PC-9 (cell line): ENCODE data around the gene VPS8. TPM values are rescaled to one million over a fixed set of nuclear protein-coding genes. Genes with fewer than 3 reads are reported as not detected.

Experiments
- BruUV-seq: library from RNA; stranded (reverse); fragments of 400-500 nt; replicated peaks from 2 replicates; lab custom pipeline; 2021; lab: Mats Ljungman, UMichigan
- CTCF ChIA-PET: fragments of 300-600 bp; sonication (Branson Sonifier 250); formaldehyde crosslinking; loops from one replicate; lab custom pipeline; 2022; ENCODE audit warnings: antibody characterized with exemption; lab: Charles Lee
- POLR2A ChIA-PET: fragments of 300-600 bp; sonication (Branson Sonifier 250); formaldehyde crosslinking; loops from one replicate; lab custom pipeline; 2022; ENCODE audit warnings: antibody characterized with exemption; ENCODE audit not compliant: unreplicated experiment; lab: Charles Lee
- DNase-seq, 2 experiments: peaks; one replicate each; pipeline versions ENCODE4 v3.0.0 to v3.0.0-alpha.2; 2015 to 2022; ENCODE audit warnings: mixed read lengths in 1 of 2
- H2AFZ ChIP-seq: fragments of 200-600 bp; sonication (generic); 2 replicates; pipeline ENCODE4 v1.8.1; 2017; ENCODE audit warnings: antibody characterized with exemption
- H3F3A ChIP-seq: fragments of 200-600 bp; sonication (generic); 2 replicates; pipeline ENCODE4 v1.8.1; 2017; ENCODE audit warnings: antibody characterized with exemption, mild to moderate bottlenecking, low read depth; ENCODE audit not compliant: insufficient read depth
- H3K27ac ChIP-seq: fragments of 200-600 bp; sonication (generic); 2 replicates; pipeline ENCODE4 v1.6.1; 2016; ENCODE audit warnings: mixed run types
- H3K27me3 ChIP-seq: fragments of 200-600 bp; sonication (generic); 2 replicates; pipeline ENCODE4 v1.6.1; 2016; ENCODE audit warnings: low read depth, mixed run types; ENCODE audit not compliant: insufficient read depth
- H3K36me3 ChIP-seq: fragments of 200-600 bp; sonication (generic); 2 replicates; pipeline ENCODE4 v1.6.1; 2016; ENCODE audit warnings: low read depth, mixed run types
- H3K4me1 ChIP-seq: fragments of 200-600 bp; sonication (generic); replicated peaks from 2 replicates; pipeline ENCODE4 v1.6.1; 2016; ENCODE audit warnings: mixed run types; ENCODE audit not compliant: insufficient read depth
- H3K4me2 ChIP-seq: fragments of 200-600 bp; sonication (generic); 2 replicates; pipeline ENCODE4 v1.6.1; 2017; ENCODE audit warnings: mixed run types
- H3K4me3 ChIP-seq: fragments of 200-600 bp; sonication (generic); 2 replicates; pipeline ENCODE4 v1.6.1; 2016; ENCODE audit warnings: mixed run types
- H3K79me2 ChIP-seq: fragments of 200-600 bp; sonication (generic); 2 replicates; pipeline ENCODE4 v1.6.1; 2017; ENCODE audit warnings: low read depth, mixed run types
- H3K9me2 ChIP-seq: fragments of 200-600 bp; sonication (generic); 2 replicates; pipeline ENCODE4 v1.8.1; 2017; ENCODE audit warnings: mild to moderate bottlenecking; ENCODE audit not compliant: insufficient read depth
- H3K9me3 ChIP-seq: fragments of 200-600 bp; sonication (generic); 2 replicates; pipeline ENCODE4 v1.8.1; 2016; ENCODE audit warnings: low read depth; ENCODE audit not compliant: insufficient read depth
- H4K20me1 ChIP-seq: fragments of 200-600 bp; sonication (generic); 2 replicates; pipeline ENCODE4 v1.8.1; 2017; ENCODE audit not compliant: insufficient read depth
- EZH2 ChIP-seq: fragments of 200-600 bp; sonication (generic); IDR thresholded peaks from 2 replicates; pipeline ENCODE4 v1.8.0; 2017; ENCODE audit warnings: antibody characterized with exemption, low read depth
- intact Hi-C: fragments of 100-400 bp; cut with micrococcal nuclease; formaldehyde crosslinking; loops from one replicate; pipeline ENCODE4 v1.10.0; 2022; ENCODE audit not compliant: unreplicated experiment
- total RNA-seq: library from RNA; stranded (reverse); gene quantifications from 2 replicates; pipeline ENCODE4 v1.2.3, GENCODE V29; 2021
- TF ChIP-seq, protein P1 (sequence below): fragments of 200-600 bp; sonication (generic); conservative IDR thresholded peaks from 2 replicates; pipeline ENCODE4 v1.6.1; 2017; ENCODE audit warnings: mixed run types, antibody characterized with exemption, mild to moderate bottlenecking, moderate library complexity

VPS8 gene
- total RNA-seq, 1 experiment from 2014 or later: 80.8 TPM

DNA sequence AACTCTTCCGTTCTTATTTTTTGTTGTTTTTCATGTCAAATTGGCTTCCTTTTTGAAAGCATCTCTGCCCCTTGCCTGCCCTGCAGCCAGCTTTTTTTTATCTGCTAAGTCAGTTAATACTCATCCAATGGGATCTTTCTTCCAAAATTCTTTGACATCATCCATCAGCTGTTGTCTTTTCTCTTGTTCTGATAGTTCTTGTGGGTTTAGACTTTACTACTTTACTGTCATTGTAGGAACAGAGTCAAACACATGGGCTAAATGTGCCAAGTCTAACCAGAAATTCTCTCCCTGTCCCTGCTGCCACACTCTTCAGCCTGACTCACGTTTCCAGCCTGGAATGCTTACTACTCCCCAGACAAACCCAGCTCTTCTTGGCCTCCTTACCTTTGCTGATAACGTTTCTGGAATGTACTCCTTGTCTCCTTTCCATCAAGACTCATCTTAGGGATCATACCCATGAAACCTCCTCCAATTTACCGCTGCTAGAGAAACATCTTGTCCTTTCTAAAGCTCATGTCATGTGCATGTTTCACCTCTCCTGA is 10.7 kb upstream of the VPS8 start:
- no peaks in the 10 kb centered on the region for H3K9me2 ChIP-seq
- H3K79me2 ChIP-seq: no peaks in the 10 kb centered on the region
- TF ChIP-seq, protein P1, sequence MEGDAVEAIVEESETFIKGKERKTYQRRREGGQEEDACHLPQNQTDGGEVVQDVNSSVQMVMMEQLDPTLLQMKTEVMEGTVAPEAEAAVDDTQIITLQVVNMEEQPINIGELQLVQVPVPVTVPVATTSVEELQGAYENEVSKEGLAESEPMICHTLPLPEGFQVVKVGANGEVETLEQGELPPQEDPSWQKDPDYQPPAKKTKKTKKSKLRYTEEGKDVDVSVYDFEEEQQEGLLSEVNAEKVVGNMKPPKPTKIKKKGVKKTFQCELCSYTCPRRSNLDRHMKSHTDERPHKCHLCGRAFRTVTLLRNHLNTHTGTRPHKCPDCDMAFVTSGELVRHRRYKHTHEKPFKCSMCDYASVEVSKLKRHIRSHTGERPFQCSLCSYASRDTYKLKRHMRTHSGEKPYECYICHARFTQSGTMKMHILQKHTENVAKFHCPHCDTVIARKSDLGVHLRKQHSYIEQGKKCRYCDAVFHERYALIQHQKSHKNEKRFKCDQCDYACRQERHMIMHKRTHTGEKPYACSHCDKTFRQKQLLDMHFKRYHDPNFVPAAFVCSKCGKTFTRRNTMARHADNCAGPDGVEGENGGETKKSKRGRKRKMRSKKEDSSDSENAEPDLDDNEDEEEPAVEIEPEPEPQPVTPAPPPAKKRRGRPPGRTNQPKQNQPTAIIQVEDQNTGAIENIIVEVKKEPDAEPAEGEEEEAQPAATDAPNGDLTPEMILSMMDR: no peak
- no peak for TF ChIP-seq EZH2
- POLR2A ChIA-PET: no interaction called here
- H3K4me3 ChIP-seq: no peak overlapping the region
- no peaks in the 10 kb centered on the region for H3K9me3 ChIP-seq
- no TSS peak for BruUV-seq
- no peak overlapping the region for H2AFZ ChIP-seq
- intact Hi-C loops: loop anchor here (5.0 kb wide), 1 partner anchor 429 kb away; no protein-coding TSS in a partner anchor
- no peak overlapping the region for H3K27ac ChIP-seq
- H3K27me3 ChIP-seq: peaks cover 22% of the 10 kb centered on the region; the same call in 1 of the 2 replicates
- no peak overlapping the region for H3K4me2 ChIP-seq
- H3K36me3 ChIP-seq: no peaks in the 10 kb centered on the region
- H4K20me1 ChIP-seq: 0 out of 2 replicates have a peak, but pooled peaks cover 2% of the 10 kb centered on the region
- CTCF ChIA-PET: interaction anchor here (0.5 to 1.4 kb wide), 4 partner anchors 11 to 240 kb away, joined by 3 to 19 read pairs (median 8); partner anchors contain the start of gene EPHB3
- H3F3A ChIP-seq: peaks cover 5% of the 10 kb centered on the region; the same call in 1 of the 2 replicates
- peaks cover 10% of the 10 kb centered on the region; the same call in 1 of the 2 replicates for H3K4me1 ChIP-seq
- no peak for DNase-seq

DNA sequence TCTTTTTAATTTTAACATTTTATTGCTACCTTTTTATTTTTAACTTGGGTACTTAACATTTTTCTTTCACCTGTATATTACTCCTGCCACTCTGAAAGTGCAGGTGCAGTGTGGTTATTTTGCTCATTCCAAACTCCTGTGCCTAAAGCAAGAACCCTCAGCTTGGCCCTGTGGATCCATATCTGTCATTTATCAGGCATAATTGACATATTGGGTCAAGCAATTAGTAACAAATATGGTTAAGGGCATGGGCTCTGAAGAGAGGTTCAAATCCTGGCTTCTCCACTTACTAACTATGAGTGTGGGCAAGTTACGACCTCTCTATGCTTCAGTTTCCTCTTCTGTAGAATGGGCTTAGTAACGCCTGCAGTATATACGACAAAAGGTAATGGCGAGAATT is 9.8 kb upstream of the VPS8 start:
- no peak overlapping the region for H3K27ac ChIP-seq
- BruUV-seq: no TSS peak
- ChIA-PET CTCF (interaction anchor here (1.4 kb wide), 1 partner anchor 241 kb away, joined by 11 read pairs; the partner anchor contains the start of gene EPHB3), POLR2A (no interaction called here)
- no peak for DNase-seq
- no peak overlapping the region for H2AFZ ChIP-seq
- H3K4me3 ChIP-seq: no peak overlapping the region
- peaks cover 5% of the 10 kb centered on the region; the same call in 1 of the 2 replicates for H3F3A ChIP-seq
- no peak overlapping the region for H3K4me2 ChIP-seq
- H3K36me3 ChIP-seq: no peaks in the 10 kb centered on the region
- no peaks in the 10 kb centered on the region for H3K79me2 ChIP-seq
- intact Hi-C loops: loop anchor here (5.0 kb wide), 1 partner anchor 430 kb away; no protein-coding TSS in a partner anchor
- H3K4me1 ChIP-seq: peaks cover 10% of the 10 kb centered on the region; the same call in 1 of the 2 replicates
- no peak for TF ChIP-seq EZH2
- TF ChIP-seq, protein P1: no peak
- H3K27me3 ChIP-seq: peaks cover 22% of the 10 kb centered on the region; the same call in 1 of the 2 replicates
- no peaks in the 10 kb centered on the region for H3K9me2 ChIP-seq
- H4K20me1 ChIP-seq: 0 out of 2 replicates have a peak, but pooled peaks cover 2% of the 10 kb centered on the region
- H3K9me3 ChIP-seq: no peaks in the 10 kb centered on the region

GRCh38 chr3:184804801-184805200 is 7.2 kb upstream of the VPS8 start:
- DNase-seq: no peak
- BruUV-seq: no TSS peak
- intact Hi-C loops: loop anchor here (5.0 kb wide), 1 partner anchor 432 kb away; no protein-coding TSS in a partner anchor
- no peaks in the 10 kb centered on the region for H3K9me3 ChIP-seq
- TF ChIP-seq, protein P1: no peak
- TF ChIP-seq EZH2: no peak
- peaks cover 10% of the 10 kb centered on the region; the same call in 1 of the 2 replicates for H3K4me1 ChIP-seq
- H2AFZ ChIP-seq: no peak overlapping the region
- ChIA-PET CTCF (interaction anchor here (1.2 to 1.3 kb wide), 2 partner anchors 243 to 283 kb away, joined by 3 to 5 read pairs; partner anchors contain the start of gene EPHB3), POLR2A (interaction anchor here (0.7 kb wide), 1 partner anchor 64 kb away, joined by 4 read pairs; no protein-coding TSS in a partner anchor)
- no peaks in the 10 kb centered on the region for H3K9me2 ChIP-seq
- no peaks in the 10 kb centered on the region; the same call in 1 of the 2 replicates for H3F3A ChIP-seq
- no peak overlapping the region for H3K27ac ChIP-seq
- H4K20me1 ChIP-seq: no peaks in the 10 kb centered on the region
- no peaks in the 10 kb centered on the region for H3K79me2 ChIP-seq
- peaks cover 13% of the 10 kb centered on the region; the same call in 1 of the 2 replicates for H3K27me3 ChIP-seq
- no peak overlapping the region for H3K4me2 ChIP-seq
- H3K36me3 ChIP-seq: no peaks in the 10 kb centered on the region
- no peak overlapping the region for H3K4me3 ChIP-seq
